Measurements from ENCODE around the gene GLT6D1. TPM values are rescaled to one million over a fixed set of nuclear protein-coding genes. Genes with fewer than 3 reads are reported as not detected.

The GLT6D1 gene
- total RNA-seq, 1 donor, result not detected

DNA sequence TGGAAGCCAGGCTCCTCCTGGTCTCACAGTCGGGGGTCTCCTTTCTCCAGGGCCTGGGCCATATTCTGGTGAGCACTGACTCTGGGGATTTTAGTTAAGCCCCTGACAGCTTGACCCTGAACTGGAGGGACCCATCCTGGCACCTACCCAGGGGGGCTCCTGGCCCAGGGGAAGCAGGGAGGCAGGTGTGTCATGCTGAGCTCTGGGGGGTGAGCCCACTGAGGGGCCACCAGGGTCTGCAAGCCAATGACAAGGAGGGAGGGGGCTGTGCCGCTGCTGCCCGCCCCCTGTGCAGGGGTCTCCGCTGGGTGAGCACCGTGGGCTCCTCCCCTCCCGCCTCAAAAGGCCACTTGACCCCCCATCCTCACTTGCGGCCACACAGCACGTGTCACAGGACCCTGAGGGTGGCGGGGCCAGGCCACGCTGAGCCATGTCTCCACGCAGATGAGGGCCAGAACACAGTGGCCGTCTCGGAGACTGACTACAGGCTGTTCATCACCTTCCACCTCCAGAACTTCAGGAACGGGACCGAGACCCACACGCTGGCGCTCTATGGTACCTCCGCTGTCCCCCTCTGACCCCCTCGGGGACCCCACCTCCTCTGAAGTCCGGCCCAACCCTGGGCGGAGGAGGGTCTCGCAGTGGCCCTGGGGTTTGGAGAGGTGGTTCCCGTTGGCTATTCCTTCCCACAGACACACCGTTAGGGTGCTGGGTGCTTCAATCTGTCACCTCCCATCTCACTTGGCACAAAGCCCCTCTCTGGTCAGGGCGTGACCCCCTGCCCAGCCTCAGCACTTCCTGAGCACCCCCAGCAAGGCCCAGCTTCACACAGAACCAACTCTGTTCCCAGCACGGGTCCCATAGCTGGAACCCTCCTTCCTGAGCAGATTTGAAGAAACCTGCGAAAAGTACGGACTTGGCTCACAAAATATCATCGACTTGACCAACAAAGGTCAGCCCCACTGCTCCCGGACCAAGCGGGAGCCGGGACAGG, 25.8 kb upstream of the GLT6D1 start:
- DNase-seq (ENCODE audit: low read depth), result no peak
- TF ChIP-seq, protein P1, sequence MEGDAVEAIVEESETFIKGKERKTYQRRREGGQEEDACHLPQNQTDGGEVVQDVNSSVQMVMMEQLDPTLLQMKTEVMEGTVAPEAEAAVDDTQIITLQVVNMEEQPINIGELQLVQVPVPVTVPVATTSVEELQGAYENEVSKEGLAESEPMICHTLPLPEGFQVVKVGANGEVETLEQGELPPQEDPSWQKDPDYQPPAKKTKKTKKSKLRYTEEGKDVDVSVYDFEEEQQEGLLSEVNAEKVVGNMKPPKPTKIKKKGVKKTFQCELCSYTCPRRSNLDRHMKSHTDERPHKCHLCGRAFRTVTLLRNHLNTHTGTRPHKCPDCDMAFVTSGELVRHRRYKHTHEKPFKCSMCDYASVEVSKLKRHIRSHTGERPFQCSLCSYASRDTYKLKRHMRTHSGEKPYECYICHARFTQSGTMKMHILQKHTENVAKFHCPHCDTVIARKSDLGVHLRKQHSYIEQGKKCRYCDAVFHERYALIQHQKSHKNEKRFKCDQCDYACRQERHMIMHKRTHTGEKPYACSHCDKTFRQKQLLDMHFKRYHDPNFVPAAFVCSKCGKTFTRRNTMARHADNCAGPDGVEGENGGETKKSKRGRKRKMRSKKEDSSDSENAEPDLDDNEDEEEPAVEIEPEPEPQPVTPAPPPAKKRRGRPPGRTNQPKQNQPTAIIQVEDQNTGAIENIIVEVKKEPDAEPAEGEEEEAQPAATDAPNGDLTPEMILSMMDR (IDR thresholded peaks at IDR 0.05; ENCODE audit: insufficient read depth, low read depth, low read length), result no peak
- no peak overlapping the region for H3K4me3 ChIP-seq (ENCODE audit: low read depth, low read length)

DNA sequence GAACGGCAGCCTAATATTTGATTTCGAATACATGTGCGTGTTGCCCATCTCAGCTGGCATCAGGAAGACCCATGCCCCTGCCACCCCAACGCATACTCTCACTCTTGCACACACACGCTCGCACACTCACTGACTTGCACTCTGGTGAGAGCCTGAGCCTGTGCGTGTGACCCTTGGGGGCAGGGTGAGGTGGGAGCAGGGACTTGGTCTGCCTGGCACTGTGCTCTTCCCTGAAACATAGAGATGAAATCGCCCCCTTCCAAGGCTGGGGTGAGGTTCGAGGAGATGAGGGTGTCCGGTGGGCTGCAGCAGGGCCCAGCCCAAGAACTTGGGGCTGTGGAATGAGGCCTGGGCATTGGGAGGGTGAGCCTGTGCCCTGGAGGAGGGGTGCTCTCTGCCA, 24.9 kb upstream of the GLT6D1 start:
- no peak for DNase-seq (ENCODE audit: low read depth)
- TF ChIP-seq, protein P1 (IDR thresholded peaks at IDR 0.05; ENCODE audit: insufficient read depth, low read depth, low read length), result no peak
- H3K4me3 ChIP-seq (ENCODE audit: low read depth, low read length), result no peak overlapping the region

DNA sequence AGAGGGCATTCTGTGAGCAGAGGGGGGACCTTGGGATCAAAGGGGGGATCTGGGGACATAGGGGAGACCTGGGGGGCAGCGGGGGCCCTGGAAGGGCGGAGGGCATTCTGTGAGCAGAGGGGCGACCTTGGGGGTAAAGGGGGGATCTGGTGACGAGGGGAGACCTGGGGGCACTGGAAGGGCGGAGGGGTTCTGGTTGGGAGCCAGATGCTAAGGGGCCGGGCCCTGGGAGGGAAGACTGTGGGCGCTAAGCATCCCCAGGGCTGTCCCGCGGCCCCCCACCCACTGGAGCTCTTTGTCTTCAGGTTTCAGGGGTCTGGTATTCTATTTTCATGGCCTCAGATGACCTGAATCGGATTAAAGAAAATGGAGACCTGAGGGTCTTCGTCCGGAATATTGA, 24.5 kb upstream of the GLT6D1 start:
- no peak overlapping the region for H3K4me3 ChIP-seq (ENCODE audit: low read depth, low read length)
- TF ChIP-seq, protein P1 (IDR thresholded peaks at IDR 0.05; ENCODE audit: insufficient read depth, low read depth, low read length), result no peak
- no peak for DNase-seq (ENCODE audit: low read depth)

DNA sequence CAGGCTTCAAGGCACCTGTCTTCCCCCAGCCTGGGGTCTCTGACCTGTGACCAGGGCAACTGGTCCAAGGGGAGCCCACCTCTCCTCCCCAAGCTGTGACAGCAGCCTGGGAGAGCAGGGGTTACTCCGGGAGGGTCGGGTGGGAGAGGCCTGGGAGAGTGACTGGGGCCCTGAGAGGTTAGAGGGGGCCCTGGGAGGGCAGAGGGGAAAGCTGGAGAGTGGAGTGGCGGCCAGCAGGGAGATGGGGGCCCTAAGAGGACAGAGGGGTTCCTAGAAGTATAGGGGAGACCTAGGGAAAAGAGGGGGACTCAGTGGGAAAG, 24.1 kb upstream of the GLT6D1 start:
- no peak for DNase-seq (ENCODE audit: low read depth)
- TF ChIP-seq, protein P1 (IDR thresholded peaks at IDR 0.05; ENCODE audit: insufficient read depth, low read depth, low read length), result no peak
- H3K4me3 ChIP-seq (ENCODE audit: low read depth, low read length), result no peak overlapping the region

- DNase-seq (ENCODE audit: low read depth), result no peak
- TF ChIP-seq, protein P1 (IDR thresholded peaks at IDR 0.05; ENCODE audit: insufficient read depth, low read depth, low read length), result no peak
- H3K4me3 ChIP-seq (ENCODE audit: low read depth, low read length), result no peak within 1 kb of the TSS
Measured at GRCh38 chr9:135662758-135663450, 23.6 kb upstream of the GLT6D1 start, which contains the start of gene LCN9. Gene LCN9 (plus strand): TSS chr9:135663309. CDS start chr9:135663322, 13 bp downstream.

- TF ChIP-seq, protein P1 (IDR thresholded peaks at IDR 0.05; ENCODE audit: insufficient read depth, low read depth, low read length), result no peak
- peak; percentile 1 for DNase-seq (ENCODE audit: low read depth)
- no peak overlapping the region for H3K4me3 ChIP-seq (ENCODE audit: low read depth, low read length)
Measured at GRCh38 chr9:135661816-135662560, 22.6 kb upstream of the GLT6D1 start.

Measured in fibroblast of villous mesenchyme (primary cell).